GM10266 (cell line): Measurements from ENCODE around the gene MCRIP1.

ENCODE experiments used
- DNase-seq: peaks from one replicate; pipeline ENCODE4 v3.0.0; 2012; ENCODE audit errors: extremely low spot score
- TF ChIP-seq, protein P1 (sequence below): IDR thresholded peaks from 2 replicates; pipeline ENCODE4 v1.5.1; 2012; ENCODE audit warnings: mild to moderate bottlenecking, low read depth; ENCODE audit not compliant: control insufficient read depth, insufficient read depth; ENCODE audit errors: missing control alignments

The MCRIP1 gene

DNA sequence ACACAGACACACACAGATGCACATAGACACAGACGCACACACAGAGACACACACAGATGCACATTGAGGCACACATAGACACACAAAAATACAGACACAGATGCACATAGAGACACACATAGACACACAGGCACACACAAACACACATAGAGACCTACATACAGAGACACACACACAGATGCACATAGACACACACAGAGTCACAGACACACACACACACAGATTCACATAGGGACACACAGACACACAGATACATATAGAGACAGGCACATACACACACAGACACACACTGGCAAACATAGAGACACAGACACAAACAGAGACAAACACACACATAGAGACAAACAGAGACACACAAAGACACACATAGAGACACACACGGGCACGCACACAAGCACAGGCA, 39.0 kb downstream of the MCRIP1 start:
- DNase-seq: no peak
- TF ChIP-seq, protein P1, sequence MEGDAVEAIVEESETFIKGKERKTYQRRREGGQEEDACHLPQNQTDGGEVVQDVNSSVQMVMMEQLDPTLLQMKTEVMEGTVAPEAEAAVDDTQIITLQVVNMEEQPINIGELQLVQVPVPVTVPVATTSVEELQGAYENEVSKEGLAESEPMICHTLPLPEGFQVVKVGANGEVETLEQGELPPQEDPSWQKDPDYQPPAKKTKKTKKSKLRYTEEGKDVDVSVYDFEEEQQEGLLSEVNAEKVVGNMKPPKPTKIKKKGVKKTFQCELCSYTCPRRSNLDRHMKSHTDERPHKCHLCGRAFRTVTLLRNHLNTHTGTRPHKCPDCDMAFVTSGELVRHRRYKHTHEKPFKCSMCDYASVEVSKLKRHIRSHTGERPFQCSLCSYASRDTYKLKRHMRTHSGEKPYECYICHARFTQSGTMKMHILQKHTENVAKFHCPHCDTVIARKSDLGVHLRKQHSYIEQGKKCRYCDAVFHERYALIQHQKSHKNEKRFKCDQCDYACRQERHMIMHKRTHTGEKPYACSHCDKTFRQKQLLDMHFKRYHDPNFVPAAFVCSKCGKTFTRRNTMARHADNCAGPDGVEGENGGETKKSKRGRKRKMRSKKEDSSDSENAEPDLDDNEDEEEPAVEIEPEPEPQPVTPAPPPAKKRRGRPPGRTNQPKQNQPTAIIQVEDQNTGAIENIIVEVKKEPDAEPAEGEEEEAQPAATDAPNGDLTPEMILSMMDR: no peak

DNA sequence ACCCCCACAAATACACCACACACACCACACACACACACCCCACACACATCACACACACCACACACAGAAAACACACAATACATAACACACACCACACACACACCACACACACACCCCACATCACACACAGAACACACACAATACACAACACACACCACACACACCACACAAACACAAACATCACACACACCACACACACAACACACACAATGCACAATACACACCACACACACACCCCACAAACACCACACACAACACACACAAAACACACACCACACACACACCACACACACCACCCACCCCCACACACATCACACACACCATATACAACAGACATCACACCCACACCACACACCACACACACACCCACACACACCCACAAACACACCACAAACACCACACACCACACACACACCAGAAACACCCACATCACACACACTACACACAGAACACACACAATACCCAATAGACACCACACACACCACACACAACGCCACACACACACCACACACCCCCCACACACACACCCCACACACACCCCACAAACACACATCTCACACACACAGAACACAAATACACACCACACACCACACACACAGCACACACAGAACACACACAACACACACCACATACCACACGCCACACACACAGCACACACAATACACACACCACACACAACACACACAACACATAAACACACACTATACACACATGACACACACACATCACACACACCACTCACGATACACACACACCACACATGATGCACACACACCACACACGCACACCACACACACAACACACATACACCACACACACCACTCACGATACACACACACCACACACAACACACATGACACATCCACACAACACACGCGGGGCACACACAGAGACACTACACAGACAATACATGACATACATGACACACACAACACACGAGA, 40.1 kb downstream of the MCRIP1 start:
- no peak for DNase-seq

More for the DNA sequence above, 40.1 kb downstream of the MCRIP1 start:
- TF ChIP-seq, protein P1: no peak
